ENCODE results near the gene MRM2.

Gene MRM2

DNA sequence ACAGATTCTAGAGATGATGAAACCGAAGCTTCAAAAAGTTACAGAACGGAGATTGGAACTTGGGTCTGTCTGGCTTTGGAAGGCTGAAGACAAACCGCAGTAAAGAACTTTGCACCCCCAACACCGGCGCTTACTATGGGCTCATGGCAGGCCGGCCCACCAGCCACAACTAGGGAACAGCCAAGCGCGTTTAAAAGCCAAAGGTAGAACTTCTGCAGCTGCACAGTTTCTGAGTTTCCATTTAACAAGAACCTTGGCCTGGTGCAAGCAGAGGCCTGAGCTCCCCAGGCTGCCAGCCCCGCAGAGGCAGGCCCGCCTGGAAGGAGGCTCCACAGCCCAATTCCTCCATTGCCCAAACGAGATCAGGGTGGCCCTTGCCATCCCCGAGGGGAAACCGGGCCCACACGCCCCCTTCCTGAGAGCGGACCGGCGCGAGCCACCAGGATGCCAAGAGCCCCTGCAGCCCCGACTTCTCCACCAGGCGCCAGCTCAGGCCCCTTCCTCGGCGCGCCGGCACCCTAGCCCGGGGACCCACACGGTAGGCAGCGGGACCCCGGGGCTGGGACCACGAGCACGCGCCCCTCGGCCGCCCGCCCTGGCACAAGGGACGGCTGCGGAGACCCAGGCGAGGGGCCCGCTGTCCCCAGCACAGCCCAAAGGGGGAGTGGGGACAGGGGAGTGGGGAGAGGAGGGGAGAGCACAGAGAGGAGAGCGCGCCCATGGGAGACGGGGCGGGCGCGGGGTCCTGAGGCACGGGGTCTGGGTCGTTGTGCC is 9.8 kb downstream of the MRM2 start:
- TF ChIP-seq BACH2 (CRISPR knock-in tag; IDR thresholded peaks at IDR 0.05; ENCODE audit: borderline replicate concordance): no peak
- no peak for TF ChIP-seq PPARA (CRISPR knock-in tag; IDR thresholded peaks at IDR 0.05; ENCODE audit: borderline replicate concordance)
- TF ChIP-seq, protein P1, sequence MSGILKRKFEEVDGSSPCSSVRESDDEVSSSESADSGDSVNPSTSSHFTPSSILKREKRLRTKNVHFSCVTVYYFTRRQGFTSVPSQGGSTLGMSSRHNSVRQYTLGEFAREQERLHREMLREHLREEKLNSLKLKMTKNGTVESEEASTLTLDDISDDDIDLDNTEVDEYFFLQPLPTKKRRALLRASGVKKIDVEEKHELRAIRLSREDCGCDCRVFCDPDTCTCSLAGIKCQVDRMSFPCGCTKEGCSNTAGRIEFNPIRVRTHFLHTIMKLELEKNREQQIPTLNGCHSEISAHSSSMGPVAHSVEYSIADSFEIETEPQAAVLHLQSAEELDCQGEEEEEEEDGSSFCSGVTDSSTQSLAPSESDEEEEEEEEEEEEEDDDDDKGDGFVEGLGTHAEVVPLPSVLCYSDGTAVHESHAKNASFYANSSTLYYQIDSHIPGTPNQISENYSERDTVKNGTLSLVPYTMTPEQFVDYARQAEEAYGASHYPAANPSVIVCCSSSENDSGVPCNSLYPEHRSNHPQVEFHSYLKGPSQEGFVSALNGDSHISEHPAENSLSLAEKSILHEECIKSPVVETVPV (CRISPR knock-in tag; IDR thresholded peaks at IDR 0.05): no peak
- TF ChIP-seq, protein P2, sequence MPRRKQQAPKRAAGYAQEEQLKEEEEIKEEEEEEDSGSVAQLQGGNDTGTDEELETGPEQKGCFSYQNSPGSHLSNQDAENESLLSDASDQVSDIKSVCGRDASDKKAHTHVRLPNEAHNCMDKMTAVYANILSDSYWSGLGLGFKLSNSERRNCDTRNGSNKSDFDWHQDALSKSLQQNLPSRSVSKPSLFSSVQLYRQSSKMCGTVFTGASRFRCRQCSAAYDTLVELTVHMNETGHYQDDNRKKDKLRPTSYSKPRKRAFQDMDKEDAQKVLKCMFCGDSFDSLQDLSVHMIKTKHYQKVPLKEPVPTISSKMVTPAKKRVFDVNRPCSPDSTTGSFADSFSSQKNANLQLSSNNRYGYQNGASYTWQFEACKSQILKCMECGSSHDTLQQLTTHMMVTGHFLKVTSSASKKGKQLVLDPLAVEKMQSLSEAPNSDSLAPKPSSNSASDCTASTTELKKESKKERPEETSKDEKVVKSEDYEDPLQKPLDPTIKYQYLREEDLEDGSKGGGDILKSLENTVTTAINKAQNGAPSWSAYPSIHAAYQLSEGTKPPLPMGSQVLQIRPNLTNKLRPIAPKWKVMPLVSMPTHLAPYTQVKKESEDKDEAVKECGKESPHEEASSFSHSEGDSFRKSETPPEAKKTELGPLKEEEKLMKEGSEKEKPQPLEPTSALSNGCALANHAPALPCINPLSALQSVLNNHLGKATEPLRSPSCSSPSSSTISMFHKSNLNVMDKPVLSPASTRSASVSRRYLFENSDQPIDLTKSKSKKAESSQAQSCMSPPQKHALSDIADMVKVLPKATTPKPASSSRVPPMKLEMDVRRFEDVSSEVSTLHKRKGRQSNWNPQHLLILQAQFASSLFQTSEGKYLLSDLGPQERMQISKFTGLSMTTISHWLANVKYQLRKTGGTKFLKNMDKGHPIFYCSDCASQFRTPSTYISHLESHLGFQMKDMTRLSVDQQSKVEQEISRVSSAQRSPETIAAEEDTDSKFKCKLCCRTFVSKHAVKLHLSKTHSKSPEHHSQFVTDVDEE (CRISPR knock-in tag; IDR thresholded peaks at IDR 0.05): no peak
- ATAC-seq: peak; percentile 68

DNA sequence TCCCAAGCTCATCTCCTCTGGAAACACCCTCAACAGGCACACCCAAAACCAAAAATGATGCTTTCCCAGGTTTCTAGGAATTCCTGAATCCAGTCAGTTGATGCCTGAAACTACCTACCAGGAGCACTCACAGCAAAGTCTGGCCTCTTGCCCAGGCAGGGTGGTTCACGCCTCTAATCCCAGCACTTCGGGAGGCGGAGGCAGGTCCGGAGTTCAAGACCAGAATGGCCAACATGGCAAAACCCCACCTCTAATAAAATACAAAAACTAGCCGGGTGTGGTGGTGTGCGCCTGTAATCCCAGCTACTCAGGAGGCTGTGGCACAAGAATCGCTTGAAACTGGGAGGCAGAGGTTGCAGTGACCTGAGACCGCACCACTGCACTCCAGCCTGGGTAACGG is 11.1 kb downstream of the MRM2 start:
- ATAC-seq: no peak
- TF ChIP-seq RARB (CRISPR knock-in tag; IDR thresholded peaks at IDR 0.05): no peak
- TF ChIP-seq, protein P3, sequence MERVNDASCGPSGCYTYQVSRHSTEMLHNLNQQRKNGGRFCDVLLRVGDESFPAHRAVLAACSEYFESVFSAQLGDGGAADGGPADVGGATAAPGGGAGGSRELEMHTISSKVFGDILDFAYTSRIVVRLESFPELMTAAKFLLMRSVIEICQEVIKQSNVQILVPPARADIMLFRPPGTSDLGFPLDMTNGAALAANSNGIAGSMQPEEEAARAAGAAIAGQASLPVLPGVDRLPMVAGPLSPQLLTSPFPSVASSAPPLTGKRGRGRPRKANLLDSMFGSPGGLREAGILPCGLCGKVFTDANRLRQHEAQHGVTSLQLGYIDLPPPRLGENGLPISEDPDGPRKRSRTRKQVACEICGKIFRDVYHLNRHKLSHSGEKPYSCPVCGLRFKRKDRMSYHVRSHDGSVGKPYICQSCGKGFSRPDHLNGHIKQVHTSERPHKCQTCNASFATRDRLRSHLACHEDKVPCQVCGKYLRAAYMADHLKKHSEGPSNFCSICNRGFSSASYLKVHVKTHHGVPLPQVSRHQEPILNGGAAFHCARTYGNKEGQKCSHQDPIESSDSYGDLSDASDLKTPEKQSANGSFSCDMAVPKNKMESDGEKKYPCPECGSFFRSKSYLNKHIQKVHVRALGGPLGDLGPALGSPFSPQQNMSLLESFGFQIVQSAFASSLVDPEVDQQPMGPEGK (CRISPR knock-in tag; IDR thresholded peaks at IDR 0.05; ENCODE audit: borderline replicate concordance): no peak
- no peak for TF ChIP-seq ZNF8 (CRISPR knock-in tag; IDR thresholded peaks at IDR 0.05)

DNA sequence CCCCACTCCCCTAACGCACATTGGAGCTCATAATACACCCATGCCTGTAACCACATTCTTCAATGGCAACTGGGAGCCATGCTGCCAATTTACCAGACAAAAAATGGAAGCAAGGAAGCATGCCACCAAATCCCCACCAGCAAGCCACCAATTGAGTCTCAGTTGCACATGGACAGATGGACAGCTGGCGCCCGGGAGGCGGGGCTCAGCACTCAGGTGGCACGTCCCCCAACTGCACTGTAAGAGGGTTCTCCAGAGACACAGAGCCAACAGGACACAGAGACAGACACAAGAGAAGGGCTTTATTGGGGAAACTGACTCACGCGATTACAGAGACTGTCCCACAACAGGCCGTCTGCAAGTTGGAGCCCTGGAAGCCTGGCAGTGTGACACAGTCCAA is 11.8 kb downstream of the MRM2 start:
- TF ChIP-seq ZC3H10 (CRISPR knock-in tag; IDR thresholded peaks at IDR 0.05): no peak
- ATAC-seq: no peak

DNA sequence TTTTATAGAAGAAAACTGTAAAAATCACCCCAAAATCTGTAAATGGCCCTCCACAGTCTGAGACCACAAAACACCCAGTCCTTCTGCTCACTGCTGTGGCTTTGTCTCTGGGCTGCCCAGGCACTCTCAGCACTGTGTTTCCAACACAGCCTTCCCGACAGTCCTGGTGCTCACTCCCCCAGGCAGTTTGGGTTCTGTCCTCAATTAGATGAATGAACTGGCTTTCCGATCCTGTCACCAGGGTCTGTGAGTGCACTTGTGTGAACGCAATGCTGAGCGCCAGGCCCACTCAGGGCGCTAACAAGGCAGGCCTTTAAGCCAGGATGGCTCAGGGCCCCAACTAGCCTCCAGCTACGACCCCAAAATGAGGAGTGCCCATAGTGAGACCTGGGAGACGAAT is 12.5 kb downstream of the MRM2 start:
- TF ChIP-seq SNAI2 (CRISPR knock-in tag; IDR thresholded peaks at IDR 0.05) (no peak), TCF4 (CRISPR knock-in tag; IDR thresholded peaks at IDR 0.05; ENCODE audit: borderline replicate concordance) (no peak), RARB (CRISPR knock-in tag; IDR thresholded peaks at IDR 0.05) (no peak), ISL1 (CRISPR knock-in tag; IDR thresholded peaks at IDR 0.05) (no peak), ZFP30 (CRISPR knock-in tag; IDR thresholded peaks at IDR 0.05) (no peak)
- ATAC-seq: no peak

DNA sequence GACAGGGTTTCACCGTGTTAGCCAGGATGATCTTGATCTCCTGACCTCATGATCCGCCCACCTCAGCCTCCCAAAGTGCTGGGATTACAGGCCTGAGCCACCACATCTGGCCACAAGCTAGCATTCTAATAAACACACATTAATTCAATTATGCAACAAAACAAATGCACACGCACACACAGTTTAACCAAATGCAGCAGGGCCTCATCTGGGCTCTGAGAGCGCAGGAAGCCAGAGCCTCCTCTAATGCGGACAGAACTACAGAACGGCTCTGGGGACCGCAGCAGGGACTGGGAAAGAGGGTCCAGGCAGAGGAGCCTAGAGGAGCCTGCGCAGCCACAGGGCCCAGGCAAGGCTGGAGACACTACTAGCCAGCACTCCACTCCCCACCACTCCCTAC is 13.1 kb downstream of the MRM2 start:
- TF ChIP-seq TOX (CRISPR knock-in tag; IDR thresholded peaks at IDR 0.05; ENCODE audit: borderline replicate concordance) (no peak), TCF4 (CRISPR knock-in tag; IDR thresholded peaks at IDR 0.05; ENCODE audit: borderline replicate concordance) (peak; percentile 66; the same call in 1 of the 2 replicates), OSR1 (CRISPR knock-in tag; IDR thresholded peaks at IDR 0.05) (no peak)
- no peak for ATAC-seq

DNA sequence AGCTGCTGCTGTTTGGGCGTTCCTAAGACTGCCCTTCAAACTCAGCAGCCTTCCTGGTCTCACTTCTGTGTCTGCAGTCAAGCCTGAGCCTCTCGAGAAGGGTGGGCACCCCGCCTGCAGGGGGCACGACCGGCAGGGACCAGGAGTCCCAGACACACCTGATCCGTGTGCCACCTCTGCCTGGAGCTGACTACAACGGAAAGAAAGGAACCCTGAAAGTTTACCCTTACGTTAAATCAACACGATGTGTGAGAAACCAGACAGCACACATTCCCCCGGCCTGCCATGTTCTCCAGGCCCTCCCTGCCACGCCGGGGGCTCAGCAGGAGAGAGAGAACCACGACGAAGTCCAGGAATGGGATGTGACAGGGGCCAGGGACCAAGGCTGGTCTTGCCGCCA is 14.3 kb downstream of the MRM2 start:
- no peak for TF ChIP-seq CSDC2 (CRISPR knock-in tag; IDR thresholded peaks at IDR 0.05)
- TF ChIP-seq, protein P4, sequence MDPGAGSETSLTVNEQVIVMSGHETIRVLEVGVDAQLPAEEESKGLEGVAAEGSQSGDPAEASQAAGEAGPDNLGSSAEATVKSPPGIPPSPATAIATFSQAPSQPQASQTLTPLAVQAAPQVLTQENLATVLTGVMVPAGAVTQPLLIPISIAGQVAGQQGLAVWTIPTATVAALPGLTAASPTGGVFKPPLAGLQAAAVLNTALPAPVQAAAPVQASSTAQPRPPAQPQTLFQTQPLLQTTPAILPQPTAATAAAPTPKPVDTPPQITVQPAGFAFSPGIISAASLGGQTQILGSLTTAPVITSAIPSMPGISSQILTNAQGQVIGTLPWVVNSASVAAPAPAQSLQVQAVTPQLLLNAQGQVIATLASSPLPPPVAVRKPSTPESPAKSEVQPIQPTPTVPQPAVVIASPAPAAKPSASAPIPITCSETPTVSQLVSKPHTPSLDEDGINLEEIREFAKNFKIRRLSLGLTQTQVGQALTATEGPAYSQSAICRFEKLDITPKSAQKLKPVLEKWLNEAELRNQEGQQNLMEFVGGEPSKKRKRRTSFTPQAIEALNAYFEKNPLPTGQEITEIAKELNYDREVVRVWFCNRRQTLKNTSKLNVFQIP (CRISPR knock-in tag; IDR thresholded peaks at IDR 0.05; ENCODE audit: borderline replicate concordance, low read depth): no peak
- no peak for TF ChIP-seq ZNF70 (CRISPR knock-in tag; IDR thresholded peaks at IDR 0.05)
- TF ChIP-seq ZC3H10 (CRISPR knock-in tag; IDR thresholded peaks at IDR 0.05): no peak
- no peak for TF ChIP-seq SNAI2 (CRISPR knock-in tag; IDR thresholded peaks at IDR 0.05)
- TF ChIP-seq ZNF565 (CRISPR knock-in tag; conservative IDR thresholded peaks at IDR 0.05; ENCODE audit: low read depth): no peak
- TF ChIP-seq ESRRG (CRISPR knock-in tag; IDR thresholded peaks at IDR 0.05): no peak
- TF ChIP-seq ZFP3 (CRISPR knock-in tag; IDR thresholded peaks at IDR 0.05): no peak
- no peak for TF ChIP-seq ARNTL (CRISPR knock-in tag; IDR thresholded peaks at IDR 0.05; ENCODE audit: borderline replicate concordance, low read depth)
- TF ChIP-seq, protein P1 (CRISPR knock-in tag; IDR thresholded peaks at IDR 0.05): no peak
- TF ChIP-seq ZFP30 (CRISPR knock-in tag; IDR thresholded peaks at IDR 0.05): no peak
- no peak for TF ChIP-seq ISL1 (CRISPR knock-in tag; IDR thresholded peaks at IDR 0.05)
- TF ChIP-seq TCF4 (CRISPR knock-in tag; IDR thresholded peaks at IDR 0.05; ENCODE audit: borderline replicate concordance): no peak
- no peak for ATAC-seq
